NCI-H1694 (cell line): ENCODE data around the gene STX8.

ENCODE experiments used
- DNase-seq: peaks from one replicate; lab custom pipeline; 2025; lab: John Stamatoyannopoulos, UW

Gene STX8

DNA sequence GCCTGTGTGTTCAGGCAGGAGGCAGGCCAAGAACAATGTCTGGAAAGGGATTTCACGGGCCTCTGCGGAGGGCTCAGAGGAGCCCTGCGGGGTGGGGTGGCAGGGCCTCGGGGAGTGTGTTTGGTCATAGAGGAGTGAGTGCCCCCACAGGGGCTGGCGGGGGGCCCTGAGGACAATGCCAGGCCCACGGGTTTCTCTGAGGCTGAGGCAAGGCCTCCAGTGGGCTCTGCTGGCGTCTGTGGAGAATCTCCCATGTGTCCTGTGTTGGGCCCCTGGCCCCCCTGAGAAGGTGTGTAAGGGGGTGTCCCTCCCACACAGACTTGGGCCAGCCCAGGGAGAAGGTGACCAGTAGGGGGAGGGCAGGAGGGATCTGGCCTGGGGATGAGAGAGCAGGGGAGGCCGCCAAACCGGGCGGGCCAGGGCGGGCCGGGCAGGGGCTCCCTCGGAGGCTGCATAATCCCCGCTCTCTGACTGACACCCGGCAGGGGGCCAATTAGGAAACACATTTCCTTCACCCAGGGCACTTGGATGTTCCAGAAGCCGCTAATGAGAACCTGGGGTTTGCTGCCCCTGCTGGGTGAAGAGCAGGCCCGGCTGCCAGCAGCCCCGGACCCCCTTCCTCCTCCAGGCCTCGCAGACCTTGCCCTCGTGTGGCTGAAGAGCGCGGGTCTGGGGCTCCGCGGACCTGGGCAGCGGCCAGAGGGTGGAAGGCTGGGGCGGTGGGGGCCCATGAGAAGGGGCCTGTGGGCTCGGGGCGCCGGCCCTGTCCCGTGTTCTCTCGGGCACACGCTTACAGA, 350.1 kb downstream of the STX8 start:
- no peak for DNase-seq

DNA sequence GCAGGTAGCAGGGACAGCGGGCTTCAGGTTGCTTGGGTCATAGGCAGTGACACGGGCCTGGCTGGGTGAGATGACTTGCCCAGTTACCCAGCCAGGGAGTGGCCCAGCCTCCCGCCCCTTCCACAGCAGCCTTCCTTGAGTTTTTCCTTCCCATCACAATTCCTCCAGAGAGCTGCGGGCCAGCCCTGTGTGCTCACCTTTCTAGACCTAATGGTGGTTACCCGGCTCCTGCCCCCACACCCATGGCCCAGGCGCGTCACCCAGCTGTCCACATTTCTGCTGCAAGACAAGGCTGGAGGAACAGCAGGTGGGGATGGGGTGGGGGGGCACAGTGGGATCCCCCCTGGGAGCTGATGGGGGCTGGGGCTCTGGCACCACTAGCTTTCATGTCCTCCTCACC, 351.1 kb downstream of the STX8 start:
- DNase-seq, result no peak

DNA sequence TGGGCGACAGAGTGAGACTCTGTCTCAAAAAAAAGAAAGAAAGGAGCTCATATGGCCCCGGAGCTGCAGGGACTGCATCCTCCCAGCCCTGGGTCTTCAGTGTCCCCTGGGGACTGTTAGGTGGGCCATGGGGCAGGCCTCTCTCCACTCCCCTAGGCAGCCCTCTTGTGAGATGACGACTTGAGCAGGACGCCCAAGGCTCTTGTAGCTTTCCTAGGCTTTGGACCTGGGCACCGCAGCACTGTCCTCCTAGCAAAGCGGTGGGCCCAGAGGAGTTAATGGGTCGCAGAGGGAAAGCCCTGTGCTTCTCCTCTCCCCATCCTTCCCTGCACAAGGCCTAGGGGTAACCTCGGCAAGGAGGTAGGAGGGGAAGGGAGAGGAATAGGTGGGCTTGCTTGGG, 352.1 kb downstream of the STX8 start:
- DNase-seq, result no peak

DNA sequence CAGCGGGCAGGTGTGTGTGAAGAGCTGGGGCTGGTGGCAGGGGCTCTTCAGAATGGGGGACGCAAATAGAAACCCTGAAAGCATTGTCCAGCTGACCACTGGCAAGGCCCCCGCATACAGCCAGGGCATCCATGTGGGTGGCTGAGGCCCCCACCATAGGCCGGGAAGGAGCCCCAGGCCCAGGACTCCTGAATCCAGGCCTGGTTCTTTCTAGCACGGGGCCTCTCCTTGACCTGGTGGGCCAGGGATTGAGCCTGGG, 353.8 kb downstream of the STX8 start:
- DNase-seq, result no peak

DNA sequence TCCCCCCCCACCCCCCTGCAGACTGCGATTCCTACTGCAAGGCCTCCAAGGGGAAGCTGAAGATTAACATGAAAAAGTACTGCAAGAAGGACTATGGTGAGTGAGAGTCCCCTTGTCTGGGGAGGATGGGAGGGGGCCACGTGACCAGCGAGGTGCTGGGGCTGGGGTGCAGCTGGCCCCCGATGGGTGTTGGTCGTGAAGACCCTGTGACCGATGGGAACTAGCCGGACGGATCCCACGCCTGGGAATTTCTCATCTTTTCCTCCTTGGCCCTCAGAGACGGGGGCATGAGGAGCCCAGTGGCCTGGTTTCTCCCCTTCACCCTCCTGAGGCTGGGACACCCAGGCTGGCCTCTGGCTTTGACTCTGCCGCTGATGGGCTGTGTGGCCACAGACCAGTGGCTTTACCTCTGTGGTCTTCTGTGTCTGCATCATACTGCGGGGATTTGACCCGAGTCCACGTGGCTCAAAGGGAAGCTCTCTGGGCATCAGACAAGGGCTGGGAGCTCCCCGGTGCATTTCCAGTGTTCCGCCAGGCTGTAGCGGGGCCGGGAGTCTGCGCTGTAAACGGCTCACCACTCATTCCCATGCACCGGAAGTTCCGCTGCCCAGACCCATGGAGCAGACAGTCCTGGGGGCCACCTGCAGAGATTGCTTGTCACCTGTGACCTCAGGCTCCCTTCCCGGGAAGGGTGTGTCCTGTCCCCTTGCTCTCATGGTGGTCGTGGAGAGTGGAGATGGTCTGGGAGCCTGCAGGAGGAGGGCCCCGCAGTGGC, 354.3 kb downstream of the STX8 start:
- DNase-seq, result no peak

DNA sequence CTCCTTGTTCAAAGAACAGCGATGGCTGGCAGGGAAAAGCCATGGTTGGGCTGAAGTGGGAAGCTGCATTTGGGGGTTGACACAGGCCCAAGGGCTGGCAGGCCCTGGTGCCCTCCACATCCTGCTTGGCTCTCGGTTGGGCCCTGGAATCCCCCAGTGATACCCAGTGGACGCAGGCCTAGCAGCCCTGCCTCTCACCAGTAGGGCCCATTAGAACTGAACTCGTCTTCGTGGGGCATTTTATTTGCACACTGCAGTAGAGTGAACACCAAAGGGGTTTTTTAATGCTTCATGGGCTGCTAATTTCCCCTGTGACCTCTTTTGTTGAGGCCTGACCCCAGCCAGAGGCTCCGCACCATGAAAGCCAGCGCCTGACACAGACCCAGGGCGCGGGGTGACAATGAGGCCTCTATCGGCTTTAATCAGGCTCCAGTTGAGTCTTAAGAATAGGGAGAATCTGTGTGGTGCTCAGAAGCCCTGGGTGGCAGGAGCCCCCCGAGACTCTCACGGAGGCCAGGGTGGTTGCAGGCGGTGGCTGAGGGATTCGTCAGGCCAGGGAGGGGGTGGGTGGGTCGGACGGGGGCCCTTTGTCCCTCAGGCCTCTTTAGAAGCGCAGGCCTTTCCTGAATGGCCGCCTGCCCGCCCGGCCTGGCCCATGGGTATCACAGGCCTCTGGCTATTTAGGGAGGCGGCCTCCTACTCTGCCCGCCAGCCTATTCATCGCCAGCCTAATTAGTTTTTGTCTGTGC, 355.0 kb downstream of the STX8 start:
- no peak for DNase-seq

DNA sequence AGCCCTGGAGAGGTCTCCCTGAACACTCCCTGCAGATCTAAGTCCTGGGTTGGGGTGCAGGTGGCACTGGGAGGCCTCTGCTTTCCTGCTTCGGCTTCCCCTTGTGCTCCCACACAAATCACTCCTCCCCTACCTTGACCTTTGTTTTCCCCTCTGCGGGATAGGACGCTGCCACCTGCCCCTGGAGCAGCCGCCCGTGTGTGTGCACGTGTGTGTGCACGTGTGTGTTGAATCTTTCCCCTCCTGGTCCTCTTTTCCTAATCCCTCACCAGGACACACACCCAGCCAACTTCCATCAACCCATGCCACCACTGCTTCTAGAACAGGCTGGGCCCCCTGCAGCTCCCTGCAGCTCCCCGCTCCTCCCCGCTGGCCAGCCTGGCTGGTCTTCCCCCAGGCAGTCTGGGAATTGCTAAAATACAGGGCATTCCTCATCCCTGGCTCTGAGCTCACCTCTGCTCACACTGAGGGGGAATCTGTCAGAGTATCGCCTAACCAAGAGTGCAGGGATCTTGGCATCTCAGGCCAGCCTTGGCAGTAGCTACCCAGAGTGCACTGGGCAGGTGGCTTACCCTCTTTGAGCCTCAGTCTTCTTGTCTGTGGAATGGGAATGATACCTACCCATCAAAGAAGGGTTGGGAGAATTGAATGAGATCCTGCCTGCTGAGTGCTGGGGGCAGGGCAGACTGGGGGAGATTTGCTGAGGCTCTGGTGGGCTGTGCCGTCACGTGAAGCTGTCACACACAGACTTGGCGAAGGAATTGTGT, 355.8 kb downstream of the STX8 start:
- DNase-seq, result no peak

DNA sequence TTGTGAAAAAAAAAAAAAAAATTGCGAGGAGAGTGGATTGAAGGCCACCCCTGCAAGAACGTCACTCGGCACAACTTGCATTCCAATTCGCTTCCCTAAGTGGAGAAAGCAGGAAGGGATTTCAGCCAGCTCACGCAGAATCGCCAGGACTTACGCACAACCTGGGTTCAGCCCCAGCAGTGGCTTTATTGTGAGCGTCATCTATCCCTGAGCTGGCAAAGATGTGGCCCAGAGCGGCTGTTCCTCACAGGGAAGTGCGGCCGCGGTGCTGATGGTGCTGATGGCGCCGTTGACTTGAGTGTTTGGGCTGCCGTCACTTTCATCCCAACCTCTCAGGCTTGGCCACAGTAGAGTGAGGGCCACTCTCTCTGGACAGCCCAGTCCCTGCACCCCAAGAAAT, 356.7 kb downstream of the STX8 start:
- no peak for DNase-seq

DNA sequence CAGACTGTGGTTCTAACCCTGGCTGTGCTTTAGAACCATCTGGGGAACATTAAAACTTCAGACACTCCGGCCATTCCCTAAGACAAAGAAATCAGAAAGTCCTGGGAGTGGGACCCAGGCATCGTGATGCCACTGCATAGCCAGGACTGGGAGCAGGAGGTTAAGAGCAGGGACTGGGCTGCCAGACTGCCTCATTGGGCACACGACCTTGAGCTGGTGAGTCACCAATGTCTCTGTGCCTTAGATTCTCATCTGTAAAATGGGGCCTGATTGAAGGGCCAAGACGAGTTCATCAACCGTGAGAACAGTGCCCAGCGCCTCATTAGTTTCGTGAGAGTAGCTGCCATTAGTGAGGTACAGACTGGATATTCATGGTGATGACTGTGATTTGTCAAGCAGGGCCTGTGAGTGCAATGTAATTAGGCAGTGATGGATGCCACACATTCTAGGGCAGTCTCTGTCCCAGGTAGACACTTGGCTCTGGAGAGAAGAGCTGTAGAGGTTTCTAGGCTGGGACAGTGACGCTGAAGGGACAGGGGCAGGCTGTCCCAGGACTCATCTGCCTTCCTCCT, 357.5 kb downstream of the STX8 start:
- DNase-seq, result no peak

DNA sequence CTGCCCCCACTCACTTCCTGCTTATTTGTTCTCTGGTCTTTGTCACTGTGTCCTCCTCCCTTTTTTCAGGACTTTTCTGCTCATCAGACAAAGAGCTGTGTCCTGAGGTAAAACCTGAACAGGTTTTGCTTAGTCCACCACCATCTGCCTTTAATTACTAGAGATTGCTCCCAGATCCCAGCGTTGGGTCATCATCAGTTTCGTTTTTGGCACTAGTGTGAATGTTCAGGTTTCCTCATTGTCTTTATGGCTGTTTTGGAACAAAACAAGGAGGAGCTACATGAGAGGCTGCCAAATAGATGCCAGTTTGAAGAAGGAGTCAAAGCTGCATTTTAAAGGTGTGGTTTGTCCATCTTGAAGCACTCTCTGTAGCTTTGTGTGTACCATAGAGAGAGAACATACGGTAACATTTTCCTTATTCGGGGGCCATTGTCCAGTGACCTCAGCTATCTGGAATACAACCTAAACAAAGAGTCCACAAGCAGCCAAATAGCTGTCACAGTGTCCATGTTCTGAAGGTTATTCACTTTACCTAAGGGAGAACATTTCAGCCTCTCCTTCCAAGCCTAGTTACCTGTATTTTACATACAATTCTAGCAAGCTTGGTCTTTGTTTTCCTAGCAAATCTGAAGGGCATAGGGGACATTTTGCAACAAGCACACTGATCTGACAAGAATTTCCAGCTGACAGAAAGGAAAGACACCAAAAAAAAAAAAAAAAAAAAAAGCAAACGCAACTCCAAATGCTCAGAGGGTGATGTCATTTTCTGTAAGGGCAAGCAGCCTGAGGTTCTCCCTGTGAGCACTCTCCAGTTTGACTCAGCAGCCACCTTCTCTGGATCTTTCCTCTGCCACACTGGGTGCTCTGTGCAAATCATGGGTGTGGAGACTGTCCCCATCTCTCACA, 358.2 kb downstream of the STX8 start:
- DNase-seq, result no peak

DNA sequence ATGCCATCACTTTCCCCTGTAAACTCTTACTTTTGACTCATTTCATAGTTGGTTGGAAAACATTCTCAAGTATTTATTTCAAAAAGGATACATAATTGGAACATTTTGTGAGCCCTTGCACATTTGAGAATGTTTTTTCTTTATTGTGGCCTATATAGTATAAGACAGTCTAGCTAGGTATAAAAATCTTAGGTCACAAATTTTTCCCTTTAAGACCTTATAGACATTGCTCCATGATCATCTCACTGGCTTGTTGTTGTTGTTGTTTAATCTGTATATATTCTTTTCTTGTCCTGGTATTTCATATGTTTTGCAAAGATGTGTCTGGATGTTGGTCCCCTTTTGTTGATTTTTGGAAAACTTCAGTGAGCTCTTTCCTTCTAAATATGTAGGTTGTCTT, 360.2 kb downstream of the STX8 start:
- DNase-seq, result no peak

DNA sequence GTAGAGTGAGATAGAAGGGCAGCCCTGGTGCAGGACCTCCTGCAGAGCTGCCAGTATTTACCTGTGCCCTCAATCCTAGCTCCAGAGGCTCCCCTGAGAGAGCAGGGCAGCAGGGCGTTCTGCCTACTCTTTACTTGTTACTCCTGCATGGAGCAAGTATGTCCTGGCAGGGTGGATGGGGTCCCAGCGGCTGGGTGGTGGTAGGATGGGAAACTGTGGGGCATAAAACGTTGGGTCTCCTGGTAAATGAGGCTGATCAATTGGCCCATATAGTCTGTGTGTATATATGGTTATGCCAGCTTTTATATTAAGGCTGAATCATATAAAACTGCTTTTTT, 362.3 kb downstream of the STX8 start:
- DNase-seq, result no peak

DNA sequence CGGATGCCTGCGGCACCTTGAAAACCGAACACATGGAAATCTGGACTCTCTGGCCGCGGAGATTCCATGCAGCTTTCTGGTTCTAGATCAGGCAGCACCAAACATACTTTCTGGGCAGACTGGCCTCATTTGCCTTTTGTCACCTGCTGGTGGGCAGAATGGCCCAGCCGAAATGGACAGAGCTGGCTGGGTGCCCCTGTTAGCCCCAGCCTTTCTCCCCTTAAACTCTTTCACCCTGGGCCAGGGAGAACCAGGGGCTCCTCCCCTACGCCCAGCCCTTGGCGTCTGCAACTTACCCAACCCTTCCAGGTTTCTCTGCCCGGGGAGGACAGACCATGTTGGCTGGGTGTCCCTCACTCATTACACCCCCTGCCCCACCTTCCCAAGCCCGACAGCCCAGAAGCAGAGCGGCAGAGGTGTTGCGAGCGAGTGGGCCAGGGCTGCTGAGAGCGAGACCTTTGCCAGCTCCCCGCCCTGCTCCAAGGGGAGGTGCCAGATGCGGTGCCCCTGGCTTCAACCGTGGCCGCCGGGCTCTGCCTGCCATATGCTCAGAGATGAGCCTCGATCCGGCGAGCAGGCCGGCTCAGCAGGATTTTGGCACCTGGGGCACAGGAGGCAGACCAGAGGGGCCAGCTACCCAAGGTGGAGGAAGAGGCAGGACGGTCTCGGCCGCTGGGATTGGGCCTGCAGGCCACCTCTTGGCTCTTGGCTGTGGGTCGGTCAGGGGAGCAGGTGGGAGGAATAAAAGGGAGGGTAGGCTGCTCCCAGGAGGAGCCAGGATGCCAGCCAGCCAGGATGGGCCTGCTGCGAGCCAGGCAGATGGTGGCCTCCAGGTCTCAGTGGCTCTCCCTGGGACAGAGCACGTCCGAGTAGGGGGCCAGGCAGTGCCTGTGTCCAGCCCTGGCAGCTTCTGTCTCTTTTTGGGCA, 363.0 kb downstream of the STX8 start:
- no peak for DNase-seq

DNA sequence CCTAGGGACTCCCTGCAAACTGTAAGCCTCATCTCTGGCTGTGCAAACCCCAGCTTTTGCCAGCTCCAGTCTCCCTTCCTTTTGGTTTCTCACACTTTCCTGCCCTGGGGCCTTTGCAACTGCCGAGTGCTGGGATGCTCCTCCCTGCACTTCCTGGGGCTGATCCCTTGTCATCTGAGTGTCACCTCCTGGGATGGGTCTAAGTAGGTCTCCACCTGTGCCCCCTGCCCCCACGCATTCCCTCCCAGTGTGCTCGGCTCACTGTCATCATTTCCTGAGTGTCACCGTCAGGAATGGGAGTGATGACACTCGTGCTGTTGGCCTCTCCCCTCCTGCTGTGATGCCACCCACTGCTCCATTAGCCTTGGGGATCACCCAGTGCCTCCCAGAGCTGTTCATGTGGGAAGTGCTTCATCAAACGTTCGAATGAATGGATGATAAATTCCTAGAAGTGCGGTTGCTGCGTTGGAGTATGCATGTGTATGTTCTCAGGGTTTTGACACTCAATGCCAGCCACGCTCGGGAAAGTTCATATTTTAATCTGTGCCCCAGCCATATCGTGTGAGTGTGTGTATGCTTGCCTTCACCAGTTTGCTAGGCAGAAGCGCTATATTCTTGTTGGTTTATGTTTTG, 364.4 kb downstream of the STX8 start:
- DNase-seq, result no peak

DNA sequence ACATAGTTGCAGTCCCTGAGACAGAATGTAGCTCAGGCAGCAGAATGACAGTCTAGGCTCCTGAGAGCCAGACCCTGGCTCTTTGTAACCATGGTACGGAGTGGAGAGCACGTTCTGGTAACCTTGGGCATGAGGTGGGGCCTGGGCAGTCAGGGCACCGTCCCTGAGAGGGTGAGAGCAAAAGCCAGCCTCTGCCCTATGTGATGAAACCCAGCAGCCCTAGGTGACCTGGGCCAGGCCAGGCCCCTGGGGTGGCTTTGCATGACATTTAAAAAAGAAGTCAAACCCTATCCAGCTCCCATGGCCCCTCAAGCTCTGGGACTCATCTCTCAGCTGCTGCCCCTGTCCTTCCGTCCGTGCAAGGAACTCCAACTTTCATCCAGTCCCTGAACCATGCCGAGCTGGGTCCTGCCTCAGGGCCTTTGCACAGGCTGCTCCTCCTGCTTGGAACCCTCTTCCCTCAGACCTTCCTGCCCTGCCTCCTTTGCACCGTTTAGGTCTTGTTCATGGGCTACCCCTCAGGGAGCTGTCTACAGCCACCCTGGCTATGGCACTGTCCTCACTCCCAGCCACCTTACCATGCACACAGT, 365.7 kb downstream of the STX8 start:
- no peak for DNase-seq

DNA sequence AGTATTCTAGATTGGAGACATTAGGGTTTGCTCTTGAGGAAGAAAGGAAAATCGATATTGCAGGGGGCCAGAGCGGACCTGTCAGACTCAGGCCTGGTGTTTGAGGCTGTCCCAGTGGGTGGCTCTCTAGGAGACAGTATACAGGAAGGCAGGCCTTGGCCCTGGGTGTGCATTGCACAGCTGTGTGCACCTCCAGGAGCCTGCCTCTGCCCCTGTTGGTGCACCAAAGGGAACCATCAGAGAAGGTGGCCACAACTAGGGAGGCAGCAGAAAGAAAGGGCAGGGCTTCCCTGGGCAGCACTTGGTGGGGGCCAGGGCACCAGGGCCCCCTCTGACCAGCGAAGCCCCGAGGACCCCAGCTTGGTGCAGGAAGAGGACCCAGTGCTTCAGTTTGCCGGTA, 366.3 kb downstream of the STX8 start:
- no peak for DNase-seq

DNA sequence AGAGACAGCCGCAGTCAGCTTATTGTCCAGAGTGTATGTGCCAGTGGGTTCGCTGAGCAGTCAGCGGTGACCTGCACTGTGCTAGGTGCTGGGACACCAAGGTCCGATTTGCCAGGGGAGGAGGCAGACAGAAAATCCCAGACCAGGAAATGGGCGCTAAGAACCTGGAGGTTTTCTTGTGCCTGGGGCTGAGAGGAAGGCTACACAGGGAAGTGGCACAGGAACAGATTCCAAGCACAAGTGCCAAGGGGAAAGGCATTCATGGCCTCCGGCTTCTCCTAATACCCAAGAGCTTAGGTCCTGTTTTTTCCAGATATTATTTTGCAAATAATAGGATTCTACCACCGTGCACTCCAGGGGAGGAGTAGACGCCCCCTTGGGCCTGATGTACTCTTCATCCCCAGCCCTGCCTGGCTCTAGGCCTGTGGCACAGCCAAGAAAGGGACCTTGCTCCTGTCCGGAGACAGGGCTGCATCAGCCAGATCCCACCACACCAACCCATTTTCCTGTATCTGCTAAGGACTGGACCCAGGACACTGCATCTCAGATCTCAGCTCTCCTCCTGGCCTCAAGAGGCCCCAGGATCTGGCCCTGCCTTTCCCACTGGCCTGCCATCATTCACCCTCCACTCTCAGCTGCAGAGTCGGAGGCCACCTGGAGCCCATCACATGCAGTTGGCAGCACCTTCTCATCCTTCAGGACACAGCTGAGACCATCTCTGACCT, 367.1 kb downstream of the STX8 start:
- no peak for DNase-seq

DNA sequence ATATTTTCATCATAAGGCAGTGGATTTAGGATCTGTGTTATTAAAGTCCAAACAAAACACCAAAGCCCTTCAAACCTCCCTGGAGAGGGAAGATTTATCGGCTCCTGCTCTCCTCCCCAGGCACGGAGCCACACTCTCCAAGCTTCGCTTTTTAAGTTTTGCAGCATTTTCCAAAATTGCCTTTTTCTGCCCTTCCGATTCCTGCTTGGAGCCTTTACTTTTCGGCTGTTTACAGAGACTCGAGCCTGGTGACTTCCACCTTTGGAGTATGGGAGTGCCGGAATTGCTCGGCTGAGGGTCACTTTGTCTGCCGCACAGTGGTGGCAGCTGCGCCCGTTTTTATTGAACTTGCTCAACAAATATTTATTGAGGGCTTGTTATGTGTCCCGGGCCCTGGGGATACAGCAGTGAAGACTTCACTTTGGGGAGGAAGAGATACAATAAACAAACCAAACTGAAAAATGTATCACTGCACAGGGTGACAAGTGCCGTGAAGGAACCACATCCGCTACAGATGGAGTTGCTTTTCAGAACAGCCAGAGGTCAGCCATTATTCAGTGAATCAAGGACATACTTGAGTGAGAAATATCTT, 368.8 kb downstream of the STX8 start:
- DNase-seq, result no peak
